ENCODE measurements around the gene VWA8.
"Not testable (repeated sequence)": the region's sequence is repeated elsewhere in the genome, so short reads cannot be mapped to it uniquely, and the experiment has no call there.

Gene VWA8

DNA sequence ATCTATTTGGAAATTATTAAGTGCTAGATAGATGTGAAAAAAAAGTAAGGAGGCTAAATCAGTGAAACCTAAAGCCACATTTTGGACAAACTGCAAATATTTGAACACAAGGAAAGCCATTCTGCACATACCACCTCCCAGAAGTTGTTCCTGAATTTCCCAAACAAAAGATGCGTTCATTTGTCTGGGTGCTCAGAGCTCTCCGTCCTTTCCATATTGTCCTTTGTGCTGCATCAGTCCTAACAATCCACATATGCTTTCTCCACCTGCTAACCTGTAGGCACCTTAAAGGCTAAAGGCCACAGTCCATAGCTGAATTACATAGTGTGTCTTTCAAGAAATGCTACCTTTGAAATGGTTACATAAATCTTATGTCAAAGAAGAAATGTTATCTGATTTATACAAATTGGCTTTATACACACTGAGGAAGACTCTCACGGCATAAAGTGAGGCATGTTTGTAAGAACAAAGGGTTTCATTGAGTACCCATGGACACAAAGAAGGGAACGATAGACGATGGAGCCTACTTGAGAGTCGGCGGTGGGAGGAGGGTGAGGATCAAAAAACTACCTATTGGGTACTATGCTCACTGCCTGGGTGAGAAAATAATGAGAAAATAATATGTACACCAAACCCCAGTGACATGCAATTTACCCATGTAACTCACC is 321.5 kb downstream of the VWA8 start:
- no peak for DNase-seq

- no peak for DNase-seq
These were observed 323.3 kb downstream of the VWA8 start for GRCh38 chr13:41637586-41637985.

- DNase-seq: not testable (repeated sequence)
These were observed 323.9 kb downstream of the VWA8 start for GRCh38 chr13:41637032-41637431.

GRCh38 chr13:41636590-41636989 is 324.3 kb downstream of the VWA8 start:
- DNase-seq: not testable (repeated sequence)

DNA sequence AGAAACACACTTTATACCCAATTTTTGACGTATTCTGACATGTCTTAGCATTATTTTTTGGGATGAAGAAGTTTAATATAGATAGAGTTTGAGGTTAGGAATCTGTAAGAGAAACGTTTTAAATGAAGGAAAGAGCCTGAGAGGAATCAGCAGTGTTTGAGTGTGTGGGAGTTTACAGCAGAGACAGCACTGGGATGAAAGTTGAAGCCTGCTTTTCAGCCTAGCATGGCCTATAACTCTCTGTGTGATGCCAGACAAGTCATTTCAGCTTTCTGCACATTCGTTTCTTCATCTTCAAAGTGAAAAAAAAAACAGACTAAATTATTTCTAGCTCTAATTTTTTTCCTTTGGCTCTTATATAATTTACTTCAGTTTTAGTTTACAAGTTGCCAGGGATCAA is 326.5 kb downstream of the VWA8 start:
- DNase-seq: no peak

GRCh38 chr13:41633776-41634175 is 327.1 kb downstream of the VWA8 start:
- DNase-seq: no peak

GRCh38 chr13:41631296-41631965 is 329.5 kb downstream of the VWA8 start:
- no peak for DNase-seq

DNA sequence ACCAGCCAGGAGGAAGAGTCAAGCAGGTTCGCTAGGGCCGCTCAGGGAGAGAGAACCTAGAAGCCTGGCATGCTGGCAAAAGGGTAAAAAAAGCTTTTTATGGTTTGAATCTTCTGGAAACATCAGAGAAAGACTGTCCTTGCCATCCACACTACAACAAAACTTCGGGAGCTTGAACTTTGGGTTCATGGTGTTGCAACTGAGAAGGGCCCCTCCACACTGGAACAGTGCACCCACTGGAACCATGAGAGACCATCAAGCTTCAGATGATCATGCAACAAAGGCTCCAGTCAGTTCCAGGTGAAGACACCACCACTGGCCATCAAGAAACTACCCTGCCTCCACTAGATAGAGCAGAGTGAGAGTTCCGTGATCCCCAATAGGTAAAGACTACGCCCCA is 333.5 kb downstream of the VWA8 start:
- no peak for DNase-seq

DNA sequence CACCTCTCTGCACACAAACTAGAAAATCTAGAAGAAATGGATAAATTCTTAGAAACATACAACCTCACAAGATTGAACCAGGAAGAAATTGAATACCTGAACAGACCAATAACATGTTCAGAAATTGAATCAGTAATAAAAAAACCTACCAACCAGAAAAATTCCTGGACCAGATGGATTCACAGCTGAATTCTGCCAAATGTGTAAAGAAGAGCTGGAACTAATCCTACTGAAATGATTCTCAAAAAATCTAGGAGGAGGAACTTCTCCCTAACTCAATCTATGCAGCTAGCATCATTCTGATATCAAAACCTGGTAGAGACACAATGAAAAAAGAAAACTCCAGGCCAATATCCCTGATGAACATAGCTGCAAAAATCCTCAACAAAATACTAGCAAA is 336.9 kb downstream of the VWA8 start:
- DNase-seq: no peak

GRCh38 chr13:41622432-41623429 is 338.2 kb downstream of the VWA8 start:
- DNase-seq: no peak

DNA sequence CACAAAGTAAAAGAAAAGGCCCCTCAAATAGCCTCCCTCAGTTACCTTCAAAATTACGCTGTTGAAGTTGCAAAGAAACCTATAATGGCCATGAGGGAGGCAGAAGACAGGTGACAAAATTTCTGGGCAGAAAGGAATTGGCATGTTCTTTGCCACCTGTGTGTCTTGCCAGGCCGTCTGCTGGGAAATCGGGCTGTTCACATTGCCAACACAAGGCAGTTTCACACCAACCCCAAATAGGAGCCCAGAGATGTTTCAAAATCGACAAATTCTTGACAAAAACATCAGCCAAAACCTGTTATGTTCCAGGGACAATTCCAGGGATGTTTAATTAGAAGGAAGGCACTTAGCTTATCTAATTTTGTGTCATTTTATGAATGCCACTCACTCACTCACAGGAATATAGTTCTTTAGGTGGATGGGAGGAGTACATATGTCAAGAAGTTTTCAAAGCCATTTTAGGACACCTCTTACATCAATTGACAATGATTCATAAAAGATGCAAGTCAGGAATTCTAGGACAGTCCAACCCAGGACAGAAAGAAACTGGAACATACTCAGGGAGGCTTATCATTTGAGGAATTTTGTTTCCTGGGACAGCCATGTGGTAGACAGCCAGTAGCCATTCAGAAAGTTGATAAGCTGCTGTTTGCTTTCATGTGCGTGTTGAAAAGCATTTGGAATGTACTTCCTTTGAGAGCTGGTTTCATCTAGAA is 339.0 kb downstream of the VWA8 start:
- no peak for DNase-seq

DNA sequence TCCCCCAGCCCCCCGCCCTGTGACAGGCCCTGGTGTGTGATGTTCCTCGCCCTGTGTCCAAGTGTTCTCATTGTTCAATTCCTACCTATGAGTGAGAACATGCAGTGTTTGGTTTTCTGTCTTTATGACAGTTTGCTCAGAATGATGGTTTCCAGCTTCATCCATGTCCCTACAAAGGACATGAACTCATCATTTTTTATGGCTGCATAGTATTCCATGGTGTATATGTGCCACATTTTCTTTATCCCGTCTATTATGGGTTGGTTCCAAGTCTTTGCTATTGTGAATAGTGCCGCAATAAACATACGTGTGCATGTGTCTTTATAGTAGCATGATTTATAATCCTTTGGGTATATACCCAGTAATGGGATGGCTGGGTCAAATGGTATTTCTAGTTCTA is 343.3 kb downstream of the VWA8 start:
- DNase-seq: not testable (repeated sequence)

DNA sequence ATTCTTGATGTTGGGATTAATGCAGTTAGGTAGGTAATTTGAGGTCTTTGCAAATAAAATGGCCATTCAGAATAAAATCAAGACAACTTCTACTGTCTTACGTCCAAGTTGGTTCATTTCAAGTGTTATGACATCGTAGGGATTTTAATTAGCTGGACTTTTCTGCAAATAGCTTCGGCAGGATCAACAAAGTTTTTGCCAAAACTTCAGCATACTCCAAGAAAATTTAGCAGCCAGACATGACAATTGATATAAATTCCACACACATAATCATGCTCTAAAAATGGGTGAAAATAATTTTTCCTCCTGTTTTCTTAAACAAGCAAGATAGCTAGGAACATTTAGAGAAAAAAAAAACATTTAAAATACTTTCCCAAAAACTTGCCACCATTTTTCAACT is 344.8 kb downstream of the VWA8 start:
- DNase-seq: no peak

- no peak for DNase-seq
These were observed 345.4 kb downstream of the VWA8 start for GRCh38 chr13:41615528-41615855.

DNA sequence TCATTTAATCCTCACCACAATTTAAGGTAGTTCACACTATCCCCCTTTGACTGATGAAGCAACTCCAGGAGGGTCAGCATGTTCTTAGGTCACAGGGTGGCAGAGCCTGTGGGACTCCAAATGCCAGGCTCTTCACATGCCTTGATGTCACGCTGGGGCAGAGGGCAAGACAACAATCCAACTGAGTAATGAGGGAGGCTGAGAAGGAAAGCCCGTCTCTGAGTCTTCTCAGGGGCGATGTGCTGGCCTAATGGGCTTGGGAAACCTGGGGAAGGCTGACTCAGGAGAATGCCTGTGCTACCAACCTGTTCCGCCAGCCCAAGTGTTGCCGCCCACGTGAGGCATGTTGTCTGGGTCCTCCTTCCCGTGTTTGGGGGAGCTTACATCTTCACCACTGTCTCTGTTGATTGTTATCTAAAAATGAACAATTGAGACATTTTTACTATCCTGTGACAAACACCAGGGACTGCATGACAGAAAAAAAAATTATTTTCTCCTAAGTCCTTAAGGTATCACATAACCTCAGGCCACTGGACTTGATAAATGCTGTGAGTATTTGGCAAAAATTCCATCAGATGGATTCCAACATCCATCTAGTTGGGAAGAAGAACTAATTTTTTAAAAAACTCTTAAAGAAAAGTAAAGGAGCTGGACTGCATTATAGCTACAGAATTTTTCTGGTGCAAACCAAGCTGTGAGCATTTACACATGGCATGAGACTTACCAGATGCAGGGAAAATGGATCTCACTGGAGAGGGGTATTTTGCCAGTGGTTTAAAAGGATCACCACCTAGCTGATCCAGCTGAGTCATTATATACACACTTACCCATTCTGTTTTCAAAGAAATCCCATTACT is 346.0 kb downstream of the VWA8 start:
- DNase-seq: no peak

DNA sequence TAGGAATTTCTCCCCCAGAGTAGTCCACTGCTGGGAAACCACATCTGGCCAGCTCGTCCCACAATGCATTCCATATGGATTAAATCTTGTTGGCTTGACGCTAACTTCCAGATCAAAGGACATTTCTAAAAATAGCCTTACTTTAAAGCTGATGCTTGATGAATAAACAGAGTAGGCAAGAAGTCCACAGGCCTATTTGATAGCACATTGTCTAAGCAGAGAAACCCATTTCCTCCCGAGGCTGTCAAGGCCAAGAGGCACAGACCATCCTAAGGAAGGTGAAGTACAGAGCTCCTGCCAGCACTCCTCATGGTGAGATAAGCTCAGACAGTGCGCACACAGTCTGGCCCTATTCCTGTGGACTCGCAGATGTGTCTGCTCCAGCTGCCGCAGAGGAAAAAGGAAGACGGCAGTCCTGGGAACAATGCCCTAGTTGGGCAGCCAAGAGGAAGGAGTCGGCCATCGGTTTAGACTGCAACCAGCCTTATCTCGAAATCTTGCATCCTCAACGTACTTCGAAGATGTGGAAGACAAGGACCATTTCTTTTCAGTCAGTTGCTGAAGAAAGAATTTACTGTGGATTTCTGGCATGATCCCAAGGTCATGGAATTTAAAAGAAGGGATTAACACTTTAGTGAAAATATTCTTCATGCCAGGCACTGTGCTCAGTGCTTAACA is 346.8 kb downstream of the VWA8 start:
- DNase-seq: no peak

GRCh38 chr13:41613471-41613870 is 347.4 kb downstream of the VWA8 start:
- DNase-seq: no peak

DNA sequence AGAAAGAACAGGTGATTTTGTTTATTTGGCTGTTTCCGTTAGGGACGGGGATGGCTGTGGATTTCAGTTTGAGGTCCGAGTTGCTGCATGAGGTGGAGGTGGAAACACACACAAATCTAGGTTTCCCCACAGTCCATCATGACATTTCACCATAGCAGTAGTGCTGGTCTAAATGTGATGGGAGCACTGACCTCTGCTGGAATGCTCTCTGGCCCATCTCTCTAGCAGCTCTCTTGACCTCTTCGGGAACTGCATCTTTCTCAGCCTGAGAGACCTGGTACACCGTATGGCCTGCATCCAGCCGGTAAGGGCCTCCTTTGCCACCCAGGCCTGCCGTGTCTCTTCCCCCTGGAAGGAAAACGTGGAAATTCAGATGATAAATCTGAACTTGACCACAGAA is 349.5 kb downstream of the VWA8 start:
- DNase-seq: no peak

DNA sequence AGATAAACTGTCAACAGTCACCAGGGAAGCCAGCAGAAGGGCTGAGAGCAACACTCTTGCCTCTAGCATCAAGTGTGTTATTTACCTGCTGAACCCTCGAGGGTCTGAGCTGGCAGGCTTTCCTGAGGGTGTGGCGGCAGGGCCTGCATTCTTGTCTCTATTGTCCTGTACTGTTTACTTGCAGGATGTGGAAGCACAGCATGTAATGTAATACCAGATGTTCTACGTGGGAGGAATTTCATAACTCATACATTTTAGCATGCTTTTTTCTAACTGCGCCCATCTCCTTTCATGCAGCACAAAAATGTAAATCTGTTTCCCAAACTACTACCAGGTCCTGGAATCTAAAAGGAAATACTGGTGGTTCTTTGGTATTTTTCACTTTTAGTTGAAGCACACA is 350.5 kb downstream of the VWA8 start:
- peak; percentile 72 for DNase-seq

DNA sequence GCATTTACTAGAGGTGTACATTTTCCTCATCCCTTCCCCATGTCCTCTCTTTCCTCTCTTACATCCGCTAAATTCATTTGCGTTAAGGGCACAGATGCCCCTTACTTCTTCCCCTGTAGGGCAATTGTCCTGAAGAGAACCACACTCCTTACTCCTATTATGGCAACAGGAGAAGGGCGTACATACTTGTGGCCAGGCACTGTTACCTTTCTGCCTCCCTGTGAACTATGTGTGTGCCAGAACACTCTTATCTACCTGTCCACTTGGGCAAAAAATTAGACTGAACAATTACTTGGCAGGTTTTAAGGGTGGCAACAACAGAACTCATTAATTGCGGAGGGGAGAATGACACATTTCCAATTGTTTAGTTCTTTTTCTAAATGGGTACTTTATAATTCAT is 351.1 kb downstream of the VWA8 start:
- DNase-seq: no peak

GRCh38 chr13:41608839-41609177 is 352.1 kb downstream of the VWA8 start:
- no peak for DNase-seq

Measured in COR-L47 (cell line).